GM20000 (cell line): ENCODE measurements around the gene CPA5.

Experiments used
- DNase-seq: peaks from one replicate; pipeline ENCODE4 v3.0.0; 2012; ENCODE audit warnings: low spot score
- TF ChIP-seq, protein P1 (sequence below): IDR thresholded peaks from 2 replicates; pipeline ENCODE4 v1.5.1; 2012; ENCODE audit warnings: mild to moderate bottlenecking, control low read depth; ENCODE audit errors: extremely low read depth, missing control alignments

Gene CPA5

GRCh38 chr7:130302649-130303048, 42.0 kb upstream of the CPA5 start:
- TF ChIP-seq, protein P1, sequence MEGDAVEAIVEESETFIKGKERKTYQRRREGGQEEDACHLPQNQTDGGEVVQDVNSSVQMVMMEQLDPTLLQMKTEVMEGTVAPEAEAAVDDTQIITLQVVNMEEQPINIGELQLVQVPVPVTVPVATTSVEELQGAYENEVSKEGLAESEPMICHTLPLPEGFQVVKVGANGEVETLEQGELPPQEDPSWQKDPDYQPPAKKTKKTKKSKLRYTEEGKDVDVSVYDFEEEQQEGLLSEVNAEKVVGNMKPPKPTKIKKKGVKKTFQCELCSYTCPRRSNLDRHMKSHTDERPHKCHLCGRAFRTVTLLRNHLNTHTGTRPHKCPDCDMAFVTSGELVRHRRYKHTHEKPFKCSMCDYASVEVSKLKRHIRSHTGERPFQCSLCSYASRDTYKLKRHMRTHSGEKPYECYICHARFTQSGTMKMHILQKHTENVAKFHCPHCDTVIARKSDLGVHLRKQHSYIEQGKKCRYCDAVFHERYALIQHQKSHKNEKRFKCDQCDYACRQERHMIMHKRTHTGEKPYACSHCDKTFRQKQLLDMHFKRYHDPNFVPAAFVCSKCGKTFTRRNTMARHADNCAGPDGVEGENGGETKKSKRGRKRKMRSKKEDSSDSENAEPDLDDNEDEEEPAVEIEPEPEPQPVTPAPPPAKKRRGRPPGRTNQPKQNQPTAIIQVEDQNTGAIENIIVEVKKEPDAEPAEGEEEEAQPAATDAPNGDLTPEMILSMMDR: no peak

GRCh38 chr7:130303127-130303526, 41.5 kb upstream of the CPA5 start:
- TF ChIP-seq, protein P1: no peak
- DNase-seq: no peak

More at GRCh38 chr7:130302649-130303048, 42.0 kb upstream of the CPA5 start:
- DNase-seq: no peak

GRCh38 chr7:130303551-130303950, 41.1 kb upstream of the CPA5 start:
- TF ChIP-seq, protein P1: no peak
- DNase-seq: no peak

- TF ChIP-seq, protein P1: no peak
- DNase-seq: no peak
Observed at GRCh38 chr7:130303982-130304381, 40.6 kb upstream of the CPA5 start.

DNA sequence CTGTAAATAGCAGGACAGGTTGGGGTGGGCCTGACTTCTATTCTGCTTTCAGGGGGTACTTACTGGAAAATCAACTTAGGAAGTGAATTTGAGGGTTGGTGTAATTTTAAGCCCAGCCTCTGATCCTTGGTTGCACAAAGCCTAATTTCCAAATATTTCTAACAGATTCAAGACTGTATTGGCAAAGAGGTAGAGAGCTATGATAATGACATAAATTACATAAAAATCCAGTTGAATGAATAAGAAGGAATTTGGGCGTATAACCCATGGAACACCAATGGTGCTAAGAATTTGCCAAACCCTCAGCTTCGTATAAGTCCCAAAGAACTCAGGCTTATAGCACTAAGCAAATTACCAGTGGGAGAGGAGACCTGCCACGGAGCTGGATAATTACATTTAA, 39.7 kb upstream of the CPA5 start:
- DNase-seq: no peak
- TF ChIP-seq, protein P1: no peak

DNA sequence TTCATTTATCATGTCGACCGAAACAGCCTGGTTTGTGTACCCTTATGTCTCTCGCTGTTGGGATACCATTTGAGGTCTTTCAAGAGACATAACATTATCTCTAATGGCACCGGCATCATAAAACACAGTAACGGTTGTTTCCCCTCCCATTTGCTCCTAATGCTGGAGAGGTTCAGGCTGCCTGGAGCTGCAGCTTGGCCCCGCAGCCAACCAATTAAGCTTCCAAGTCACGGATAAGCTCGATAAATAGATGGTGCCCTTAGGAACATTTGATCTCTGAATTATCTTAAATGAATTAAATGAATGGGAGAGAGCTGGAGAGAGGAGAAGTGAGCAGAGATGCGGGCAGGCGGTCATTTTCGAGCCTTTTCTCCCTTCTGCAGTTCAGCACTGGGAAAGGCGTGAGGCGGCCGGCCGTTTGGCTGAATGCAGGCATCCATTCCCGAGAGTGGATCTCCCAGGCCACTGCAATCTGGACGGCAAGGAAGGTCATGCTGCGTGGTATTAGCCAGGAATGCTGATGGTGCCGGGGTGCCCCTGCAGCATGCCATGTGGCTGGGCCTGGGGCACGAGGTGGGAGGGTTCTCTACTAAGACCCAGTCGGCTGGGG, 39.1 kb upstream of the CPA5 start:
- TF ChIP-seq, protein P1: no peak
- no peak for DNase-seq

- DNase-seq: peak; percentile 28
- TF ChIP-seq, protein P1: no peak
Observed at GRCh38 chr7:130309986-130310385, 34.6 kb upstream of the CPA5 start.
